Stomach (tissue), 9 donors: ENCODE measurements around the gene PPP1R3E. TPM values are rescaled to one million over a fixed set of nuclear protein-coding genes. Genes with fewer than 3 reads are reported as not detected.

ENCODE experiments used
- DNase-seq, 2 donors: peaks; one replicate each; pipeline versions ENCODE4 v3.0.0 to v3.0.0-alpha.2; 2013 to 2019
- H3K27ac ChIP-seq, 5 donors: fragments of 200-600 bp in 4 of 5; sonication (generic) in 4 of 5; one replicate each; pipeline ENCODE4 v1.5.1; 2013 to 2019; ENCODE audit warnings: mild to moderate bottlenecking in 1 of 5, moderate library complexity in 1 of 5
- H3K27me3 ChIP-seq, 3 donors: fragments of 200-600 bp; sonication (generic); one replicate each; pipeline ENCODE4 v1.5.1; 2017 to 2019; ENCODE audit warnings: mixed run types in 1 of 3
- H3K36me3 ChIP-seq, 4 donors: fragments of 200-600 bp; sonication (generic); 1 replicate in 3 of 4; 2 replicates in 1 of 4; pipeline ENCODE4 v1.5.1; 2016 to 2019
- H3K4me1 ChIP-seq, 4 donors: fragments of 200-600 bp; sonication (generic); one replicate each; pipeline ENCODE4 v1.5.1; 2016 to 2019
- H3K4me3 ChIP-seq, 4 donors: fragments of 200-600 bp; sonication (generic) in 3 of 4; one replicate each; pipeline ENCODE4 v1.5.1; 2016 to 2019; ENCODE audit warnings: mild to moderate bottlenecking in 1 of 4
- H3K9me3 ChIP-seq, 4 donors: fragments of 200-600 bp; sonication (generic); one replicate each; pipeline ENCODE4 v1.5.1; 2016 to 2019
- EP300 ChIP-seq: sonication (generic); formaldehyde crosslinking; IDR thresholded peaks from one replicate; pipeline ENCODE4 v1.6.1; 2017; ENCODE audit warnings: antibody characterized with exemption
- POLR2A ChIP-seq, 4 donors: fragments of 450-650 bp; IDR thresholded peaks; one replicate each; pipeline ENCODE4 v1.6.1; 2016; ENCODE audit warnings: antibody characterized with exemption in 4 of 4, control low read depth in 2 of 4, mild to moderate bottlenecking in 1 of 4, moderate library complexity in 1 of 4
- POLR2AphosphoS5 ChIP-seq, 3 donors: sonication (generic); formaldehyde crosslinking; IDR thresholded peaks; one replicate each; pipeline ENCODE4 v1.6.1; 2016; ENCODE audit warnings: antibody characterized with exemption in 3 of 3
- WGBS, 5 donors: extraction: QIAGEN DNeasy Blood & Tissue Kit in 3 of 5; methylation state at CpG; one replicate each; pipeline versions ENCODE4 v1.1.5 to v1.1.7; 2013 to 2018; 5-methylcytosine and 5-hydroxymethylcytosine counted together
- intact Hi-C: fragments of 100-400 bp; cut with DNase I; formaldehyde crosslinking; loops from one replicate; pipeline ENCODE4 v1.15.1; 2023; ENCODE audit warnings: low total_unique reads
- polyA plus RNA-seq, 3 donors: library from polyadenylated mRNA; stranded (reverse); fragments of 200-250 nt; gene quantifications; one replicate each; pipeline ENCODE4 v1.2.3, GENCODE V29; 2013
- total RNA-seq, 5 donors: library from RNA; depleted of rRNA; stranded (reverse); fragments of >200 nt; gene quantifications; one replicate each; pipeline versions ENCODE4 v1.1.0 to v1.2.3, GENCODE V29; 2014 to 2016
- TF ChIP-seq, protein P1 (sequence below), 7 experiments: fragments of 450-650 bp in 4 of 7; fragments of 200-600 bp in 3 of 7; sonication (generic) in 3 of 7; IDR thresholded peaks; one replicate each; pipeline ENCODE4 v1.5.1; 2016 to 2019; ENCODE audit warnings: antibody characterized with exemption in 7 of 7, control low read depth in 2 of 7, mild to moderate bottlenecking in 1 of 7
- donor health status: healthy with polysubstance abuse.
- donor health status: Bipolar disorder and iron deficiency.
- donor health status: healthy.

Gene PPP1R3E
- total and polyA plus RNA-seq, 8 donors = 1.7 to 17.6 (median 11.5) TPM

DNA sequence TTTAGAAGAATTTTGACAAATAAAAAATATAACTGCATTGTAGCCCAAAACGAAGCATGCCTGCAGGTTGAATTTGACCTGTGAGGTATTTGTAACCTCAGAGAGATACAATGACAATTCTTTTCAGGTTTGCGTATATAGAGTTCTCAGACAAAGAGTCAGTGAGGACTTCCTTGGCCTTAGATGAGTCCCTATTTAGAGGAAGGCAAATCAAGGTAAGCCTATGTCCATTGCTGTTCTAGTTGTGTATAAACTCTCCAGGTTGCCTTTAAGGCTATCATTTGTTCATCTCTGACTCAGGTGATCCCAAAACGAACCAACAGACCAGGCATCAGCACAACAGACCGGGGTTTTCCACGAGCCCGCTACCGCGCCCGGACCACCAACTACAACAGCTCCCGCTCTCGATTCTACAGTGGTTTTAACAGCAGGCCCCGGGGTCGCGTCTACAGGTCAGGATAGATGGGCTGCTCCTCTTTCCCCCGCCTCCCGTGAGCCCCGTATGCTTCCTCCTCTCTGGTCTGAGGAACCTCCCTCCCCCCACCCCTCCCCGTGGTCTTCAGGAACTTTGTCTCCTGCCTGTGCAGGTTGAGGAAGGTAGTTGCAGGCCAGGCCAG lies 21.3 kb upstream of the PPP1R3E start:
- H3K4me1 ChIP-seq = peaks cover 19 to 47% (median 34%) of the 10 kb centered on the region in 4 donors
- H3K36me3 ChIP-seq = peaks cover 27 to 40% (median 37%) of the 10 kb centered on the region in 4 donors
- intact Hi-C loops = loop anchor here (10.0 kb wide), 2 partner anchors 141 to 241 kb away; partner anchors contain the start of genes AP1G2 and NGDN
- H3K9me3 ChIP-seq = no peaks in the 10 kb centered on the region
- no peaks in the 10 kb centered on the region for H3K27me3 ChIP-seq
- no peak for DNase-seq
- no peak overlapping the region for H3K27ac ChIP-seq
- no peak for TF ChIP-seq POLR2AphosphoS5 (IDR thresholded peaks at IDR 0.05)
- TF ChIP-seq POLR2A (IDR thresholded peaks at IDR 0.05) = no peak
- TF ChIP-seq EP300 = no peak
- TF ChIP-seq, protein P1, sequence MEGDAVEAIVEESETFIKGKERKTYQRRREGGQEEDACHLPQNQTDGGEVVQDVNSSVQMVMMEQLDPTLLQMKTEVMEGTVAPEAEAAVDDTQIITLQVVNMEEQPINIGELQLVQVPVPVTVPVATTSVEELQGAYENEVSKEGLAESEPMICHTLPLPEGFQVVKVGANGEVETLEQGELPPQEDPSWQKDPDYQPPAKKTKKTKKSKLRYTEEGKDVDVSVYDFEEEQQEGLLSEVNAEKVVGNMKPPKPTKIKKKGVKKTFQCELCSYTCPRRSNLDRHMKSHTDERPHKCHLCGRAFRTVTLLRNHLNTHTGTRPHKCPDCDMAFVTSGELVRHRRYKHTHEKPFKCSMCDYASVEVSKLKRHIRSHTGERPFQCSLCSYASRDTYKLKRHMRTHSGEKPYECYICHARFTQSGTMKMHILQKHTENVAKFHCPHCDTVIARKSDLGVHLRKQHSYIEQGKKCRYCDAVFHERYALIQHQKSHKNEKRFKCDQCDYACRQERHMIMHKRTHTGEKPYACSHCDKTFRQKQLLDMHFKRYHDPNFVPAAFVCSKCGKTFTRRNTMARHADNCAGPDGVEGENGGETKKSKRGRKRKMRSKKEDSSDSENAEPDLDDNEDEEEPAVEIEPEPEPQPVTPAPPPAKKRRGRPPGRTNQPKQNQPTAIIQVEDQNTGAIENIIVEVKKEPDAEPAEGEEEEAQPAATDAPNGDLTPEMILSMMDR (IDR thresholded peaks at IDR 0.05) = no peak
- H3K4me3 ChIP-seq = no peak overlapping the region
- WGBS, 5 donors = 80 to 88% (median 84%) methylated on average over 18 of the region's 18 CpGs

- peaks cover 19 to 40% (median 30%) of the 10 kb centered on the region in 4 donors for H3K4me1 ChIP-seq
- no peak for DNase-seq
- peaks cover 27 to 40% (median 37%) of the 10 kb centered on the region in 4 donors for H3K36me3 ChIP-seq
- 37 to 52% (median 41%) methylated on average over 10 of the region's 10 CpGs for WGBS, 5 donors
- peak overlapping the region; percentile 90 to 96 (median 92) for H3K4me3 ChIP-seq
- peak overlapping the region; percentile 96 to 100 (median 98) for H3K27ac ChIP-seq
- no peak for TF ChIP-seq POLR2AphosphoS5 (IDR thresholded peaks at IDR 0.05)
- no peak for TF ChIP-seq EP300
- H3K9me3 ChIP-seq = no peaks in the 10 kb centered on the region
- H3K27me3 ChIP-seq = no peaks in the 10 kb centered on the region
- intact Hi-C loops = loop anchor here (10.0 kb wide), 2 partner anchors 142 to 242 kb away; partner anchors contain the start of genes AP1G2 and NGDN
Measured at GRCh38 chr14:23322568-23323517, 20.2 kb upstream of the PPP1R3E start.

DNA sequence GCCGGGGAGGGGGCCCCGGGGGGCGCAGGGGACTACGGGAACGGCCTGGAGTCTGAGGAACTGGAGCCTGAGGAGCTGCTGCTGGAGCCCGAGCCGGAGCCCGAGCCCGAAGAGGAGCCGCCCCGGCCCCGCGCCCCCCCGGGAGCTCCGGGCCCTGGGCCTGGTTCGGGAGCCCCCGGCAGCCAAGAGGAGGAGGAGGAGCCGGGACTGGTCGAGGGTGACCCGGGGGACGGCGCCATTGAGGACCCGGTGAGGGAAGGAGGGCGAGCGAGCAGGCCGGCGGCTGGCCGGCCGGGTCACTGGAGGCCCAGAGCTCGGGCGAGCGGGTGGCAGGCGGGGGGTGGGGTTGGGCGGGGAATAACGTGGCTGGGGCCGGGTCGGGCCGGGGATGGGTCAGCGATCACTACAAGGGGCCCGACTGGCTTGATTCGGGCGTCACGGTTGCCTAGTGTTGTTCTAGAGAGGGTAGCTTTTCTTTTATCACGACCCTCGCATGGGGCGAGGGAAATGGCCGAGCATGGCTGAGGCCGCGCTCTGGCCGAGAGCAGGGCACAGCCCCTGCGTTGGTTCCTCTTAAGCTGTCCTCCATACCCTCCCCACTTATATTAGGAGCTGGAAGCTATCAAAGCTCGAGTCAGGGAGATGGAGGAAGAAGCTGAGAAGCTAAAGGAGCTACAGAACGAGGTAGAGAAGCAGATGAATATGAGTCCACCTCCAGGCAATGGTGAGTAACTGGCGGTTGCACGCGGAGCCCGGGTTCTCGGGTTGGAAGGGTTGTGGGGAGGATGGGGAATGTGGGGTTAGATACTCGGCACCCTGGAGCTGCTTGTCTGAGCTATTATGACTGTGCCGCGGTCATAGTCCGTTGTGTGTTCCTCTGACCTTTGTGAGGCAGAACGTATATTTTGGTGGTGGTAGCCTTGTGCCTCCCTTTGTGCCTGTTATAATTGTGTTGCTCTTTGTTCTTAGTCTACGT lies 19.2 kb upstream of the PPP1R3E start:
- 0 to 1% (median 1%) methylated on average over 31 to 64 of the region's 64 CpGs for WGBS, 5 donors
- Histone ChIP-seq H3K9me3 (no peaks in the 10 kb centered on the region), H3K36me3 (peaks cover 27 to 45% (median 42%) of the 10 kb centered on the region in 4 donors), H3K27me3 (no peaks in the 10 kb centered on the region), H3K4me3 (peak overlapping the region; percentile 90 to 96 (median 92)), H3K4me1 (peaks cover 19 to 36% (median 29%) of the 10 kb centered on the region in 4 donors), H3K27ac (peak overlapping the region; percentile 96 to 100 (median 98))
- TF ChIP-seq, protein P1 (IDR thresholded peaks at IDR 0.05) = no peak
- no peak for TF ChIP-seq POLR2A (IDR thresholded peaks at IDR 0.05)
- peak in 1 of 3 donors; percentile 4 for TF ChIP-seq POLR2AphosphoS5 (IDR thresholded peaks at IDR 0.05)
- TF ChIP-seq EP300 = no peak
- DNase-seq = peak; percentile 52 to 66
- intact Hi-C loops = loop anchor here (10.0 kb wide), 2 partner anchors 143 to 243 kb away; partner anchors contain the start of genes AP1G2 and NGDN
